ENCODE results near the gene ZNF516.

ZNF516 gene

GRCh38 chr18:76521417-76522121 is 26.5 kb upstream of the ZNF516 start:
- no peaks in the 10 kb centered on the region for H3K9me3 ChIP-seq (ENCODE audit: control insufficient read depth, low read length)
- no peaks in the 10 kb centered on the region for H3K27me3 ChIP-seq (ENCODE audit: control insufficient read depth, insufficient read depth, low read length)
- no peak overlapping the region for H3K27ac ChIP-seq
- no peak overlapping the region for H2AFZ ChIP-seq
- no peaks in the 10 kb centered on the region for H3K79me2 ChIP-seq
- no peaks in the 10 kb centered on the region for H3K36me3 ChIP-seq (ENCODE audit: control insufficient read depth, insufficient read depth, low read length)
- H3K4me2 ChIP-seq (ENCODE audit: low read length): no peak overlapping the region
- TF ChIP-seq CTCF (IDR thresholded peaks at IDR 0.05): no peak
- no peaks in the 10 kb centered on the region for H3K4me1 ChIP-seq
- H3K9ac ChIP-seq: no peak overlapping the region
- H3K4me3 ChIP-seq (ENCODE audit: low read depth, low read length): no peak overlapping the region

- Histone ChIP-seq H3K36me3 (ENCODE audit: control insufficient read depth, insufficient read depth, low read length) (no peaks in the 10 kb centered on the region), H2AFZ (no peak overlapping the region), H3K9me3 (ENCODE audit: control insufficient read depth, low read length) (no peaks in the 10 kb centered on the region), H3K9ac (no peak overlapping the region), H3K79me2 (no peaks in the 10 kb centered on the region), H3K4me3 (ENCODE audit: low read depth, low read length) (no peak overlapping the region), H3K4me1 (no peaks in the 10 kb centered on the region), H3K27ac (no peak overlapping the region), H3K27me3 (ENCODE audit: control insufficient read depth, insufficient read depth, low read length) (no peaks in the 10 kb centered on the region), H3K4me2 (ENCODE audit: low read length) (no peak overlapping the region)
- no peak for TF ChIP-seq CTCF (IDR thresholded peaks at IDR 0.05)
Observed at GRCh38 chr18:76518860-76519538, 24.0 kb upstream of the ZNF516 start.

- no peak overlapping the region for H3K27ac ChIP-seq
- no peaks in the 10 kb centered on the region for H3K9me3 ChIP-seq (ENCODE audit: control insufficient read depth, low read length)
- H3K36me3 ChIP-seq (ENCODE audit: control insufficient read depth, insufficient read depth, low read length): no peaks in the 10 kb centered on the region
- no peak overlapping the region for H3K4me2 ChIP-seq (ENCODE audit: low read length)
- no peaks in the 10 kb centered on the region for H3K79me2 ChIP-seq
- no peak overlapping the region for H3K9ac ChIP-seq
- no peak for TF ChIP-seq CTCF (IDR thresholded peaks at IDR 0.05)
- no peaks in the 10 kb centered on the region for H3K27me3 ChIP-seq (ENCODE audit: control insufficient read depth, insufficient read depth, low read length)
- H2AFZ ChIP-seq: no peak overlapping the region
- H3K4me3 ChIP-seq (ENCODE audit: low read depth, low read length): no peak overlapping the region
- H3K4me1 ChIP-seq: no peaks in the 10 kb centered on the region
Observed at GRCh38 chr18:76518123-76518859, 23.2 kb upstream of the ZNF516 start.

- no peak overlapping the region for H3K9ac ChIP-seq
Observed at GRCh38 chr18:76515576-76515975, 20.5 kb upstream of the ZNF516 start.

More at GRCh38 chr18:76515576-76515975, 20.5 kb upstream of the ZNF516 start:
- Histone ChIP-seq H3K4me3 (ENCODE audit: low read depth, low read length) (no peak overlapping the region), H2AFZ (no peak overlapping the region), H3K27ac (no peak overlapping the region), H3K27me3 (ENCODE audit: control insufficient read depth, insufficient read depth, low read length) (no peaks in the 10 kb centered on the region), H3K36me3 (ENCODE audit: control insufficient read depth, insufficient read depth, low read length) (no peaks in the 10 kb centered on the region), H3K9me3 (ENCODE audit: control insufficient read depth, low read length) (no peaks in the 10 kb centered on the region), H3K4me2 (ENCODE audit: low read length) (no peak overlapping the region), H3K79me2 (no peaks in the 10 kb centered on the region), H3K4me1 (no peaks in the 10 kb centered on the region)
- TF ChIP-seq CTCF (IDR thresholded peaks at IDR 0.05): no peak
